GM23338 (cell line): ENCODE data around the gene NPM1. TPM values are rescaled to one million over a fixed set of nuclear protein-coding genes. Genes with fewer than 3 reads are reported as not detected.

Source experiments
- ATAC-seq: fragments of 200-7000 bp; cut with Tn5 transposase; 3 replicates; pipeline ENCODE4 v1.9.1; 2020
- DNase-seq: peaks from one replicate; pipeline ENCODE4 v3.0.0-alpha.2; 2015; ENCODE audit warnings: low spot score
- H2AFZ ChIP-seq: fragments of 200-600 bp; sonication (generic); 2 replicates; pipeline ENCODE4 v1.8.0; 2016; ENCODE audit warnings: antibody characterized with exemption, mild to moderate bottlenecking, moderate library complexity
- H3F3A ChIP-seq: fragments of 200-600 bp; sonication (generic); replicated peaks from 2 replicates; pipeline ENCODE4 v1.8.0; 2017; ENCODE audit warnings: antibody characterized with exemption, mixed run types, low read depth
- H3K27ac ChIP-seq: fragments of 200-600 bp; sonication (generic); 2 replicates; pipeline ENCODE4 v1.6.1; 2016; ENCODE audit warnings: low read depth
- H3K27me3 ChIP-seq: fragments of 200-600 bp; sonication (generic); 2 replicates; pipeline ENCODE4 v1.8.0; 2016; ENCODE audit warnings: mild to moderate bottlenecking, mixed run types, moderate library complexity; ENCODE audit not compliant: insufficient read depth
- H3K36me3 ChIP-seq: fragments of 200-600 bp; sonication (generic); 2 replicates; pipeline ENCODE4 v1.8.0; 2016; ENCODE audit warnings: mild to moderate bottlenecking; ENCODE audit not compliant: insufficient read depth
- H3K4me1 ChIP-seq: fragments of 200-600 bp; sonication (generic); 2 replicates; pipeline ENCODE4 v1.8.0; 2016; ENCODE audit warnings: mild to moderate bottlenecking, moderate library complexity; ENCODE audit not compliant: insufficient read depth
- H3K4me2 ChIP-seq: fragments of 200-600 bp; sonication (generic); 2 replicates; pipeline ENCODE4 v1.7.1; 2017; ENCODE audit warnings: mixed run types
- H3K4me3 ChIP-seq: fragments of 200-600 bp; sonication (generic); 2 replicates; pipeline ENCODE4 v1.6.1; 2016; ENCODE audit warnings: mixed run types
- H3K79me2 ChIP-seq: fragments of 200-600 bp; sonication (generic); replicated peaks from 2 replicates; pipeline ENCODE4 v1.8.0; 2017; ENCODE audit warnings: mild to moderate bottlenecking; ENCODE audit not compliant: insufficient read depth
- H3K9me2 ChIP-seq: fragments of 200-600 bp; sonication (generic); 2 replicates; pipeline ENCODE4 v1.8.0; 2017; ENCODE audit not compliant: insufficient read depth
- H4K20me1 ChIP-seq: fragments of 200-600 bp; sonication (generic); replicated peaks from 2 replicates; pipeline ENCODE4 v1.8.0; 2017; ENCODE audit warnings: mild to moderate bottlenecking; ENCODE audit not compliant: insufficient read depth
- H3K27ac Mint-ChIP-seq: 2 replicates; pipeline ENCODE4 v1.8.0; 2020; ENCODE audit warnings: inconsistent platforms, mild to moderate bottlenecking, moderate library complexity, mixed read lengths
- H3K27me3 Mint-ChIP-seq: 3 replicates; pipeline ENCODE4 v1.8.0; 2022; ENCODE audit warnings: low read depth, mild to moderate bottlenecking, moderate library complexity, mixed read lengths, inconsistent platforms; ENCODE audit not compliant: insufficient read depth, poor library complexity
- H3K36me3 Mint-ChIP-seq: 3 replicates; pipeline ENCODE4 v1.8.0; 2021; ENCODE audit warnings: low read depth, mild to moderate bottlenecking, inconsistent platforms, moderate library complexity, mixed read lengths
- H3K4me1 Mint-ChIP-seq: 3 replicates; pipeline ENCODE4 v1.8.0; 2020; ENCODE audit warnings: mild to moderate bottlenecking, inconsistent platforms, mixed read lengths
- H3K4me3 Mint-ChIP-seq: 3 replicates; pipeline ENCODE4 v1.8.0; 2021; ENCODE audit warnings: moderate library complexity, mild to moderate bottlenecking, inconsistent platforms, mixed read lengths
- H3K9me3 Mint-ChIP-seq: 3 replicates; pipeline ENCODE4 v1.8.0; 2020; ENCODE audit warnings: moderate library complexity, mild to moderate bottlenecking, inconsistent platforms, mixed read lengths
- NANOG ChIP-seq: IDR thresholded peaks from 2 replicates; pipeline ENCODE4 v1.6.1; 2016; ENCODE audit warnings: antibody characterized with exemption, borderline replicate concordance
- POLR2AphosphoS5 ChIP-seq: IDR thresholded peaks from 2 replicates; pipeline ENCODE4 v1.6.1; 2016; ENCODE audit warnings: antibody characterized with exemption, low read depth
- REST ChIP-seq: IDR thresholded peaks from one replicate; pipeline ENCODE4 v1.6.1; 2018; ENCODE audit warnings: antibody characterized with exemption; ENCODE audit not compliant: unreplicated experiment
- ZNF114 ChIP-seq: fragments of 250-450 bp; sonication (Bioruptor Pico); IDR thresholded peaks from 2 replicates; pipeline ENCODE4 v1.5.0; 2020; ENCODE audit warnings: mild to moderate bottlenecking, moderate library complexity
- ZNF331 ChIP-seq: fragments of 250-450 bp; sonication (Bioruptor Pico); IDR thresholded peaks from 2 replicates; pipeline ENCODE4 v1.5.0; 2020; ENCODE audit warnings: low read depth, mild to moderate bottlenecking, moderate library complexity
- polyA plus RNA-seq: library from polyadenylated mRNA; unstranded; fragments of >200 nt; fragmentation: Nextera tagmentation; extraction: Ambion mirVana; gene quantifications from 2 replicates; pipeline ENCODE4 v1.2.1, GENCODE V29; 2016
- total RNA-seq: library from RNA; depleted of rRNA; stranded (reverse); fragments of >200 nt; shearing (Covaris generic); gene quantifications from 2 replicates; pipeline ENCODE4 v1.2.3, GENCODE V29; 2014

The NPM1 gene
- total and polyA plus RNA-seq, 2 experiments from 2014 or later = 3,739 to 5,242 TPM

GRCh38 chr5:171386006-171386671 is 1.5 kb upstream of the NPM1 start (continued):
- TF ChIP-seq REST = no peak

GRCh38 chr5:171386861-171387344 is 746 bp upstream of the NPM1 start:
- H3K36me3 Mint-ChIP-seq = peaks cover 44% of the 10 kb centered on the region

GRCh38 chr5:171387970-171388815 is 544 bp downstream of the NPM1 start:
- Mint-ChIP-seq H3K9me3 (peaks cover 16% of the 10 kb centered on the region), H3K4me3 (peak overlapping the region; percentile 100), H3K4me1 (peaks cover 22% of the 10 kb centered on the region), H3K27me3 (peaks cover 26% of the 10 kb centered on the region), H3K36me3 (peaks cover 57% of the 10 kb centered on the region), H3K27ac (peak overlapping the region; percentile 100)
- Histone ChIP-seq H2AFZ (no peak overlapping the region), H4K20me1 (peaks cover 47% of the 10 kb centered on the region), H3K27ac (peak overlapping the region; percentile 94), H3K9me2 (no peaks in the 10 kb centered on the region), H3K4me3 (peak overlapping the region; percentile 88), H3K4me2 (peak overlapping the region; percentile 92), H3K27me3 (no peaks in the 10 kb centered on the region), H3K36me3 (peaks cover 47% of the 10 kb centered on the region), H3K4me1 (peaks cover 25% of the 10 kb centered on the region), H3F3A (peaks cover 12% of the 10 kb centered on the region; the same call in 1 of the 2 replicates), H3K79me2 (peaks cover 56% of the 10 kb centered on the region)
- DNase-seq (peak; percentile 73), ATAC-seq (peak; percentile 43)
- TF ChIP-seq POLR2AphosphoS5 = peak; percentile 63
- no peak for TF ChIP-seq NANOG

More at GRCh38 chr5:171386861-171387344, 746 bp upstream of the NPM1 start:
- H3K27me3 ChIP-seq = no peaks in the 10 kb centered on the region
- peak overlapping the region; percentile 88 for H3K4me3 ChIP-seq
- peaks cover 26% of the 10 kb centered on the region for H3K27me3 Mint-ChIP-seq
- DNase-seq (peak; percentile 65), ATAC-seq (peak; percentile 9)
- peak overlapping the region; percentile 78; the same call in 1 of the 2 replicates for H2AFZ ChIP-seq
- H3K9me3 Mint-ChIP-seq = peaks cover 16% of the 10 kb centered on the region
- no peaks in the 10 kb centered on the region for H3K9me2 ChIP-seq
- peaks cover 8% of the 10 kb centered on the region; the same call in 1 of the 2 replicates for H3F3A ChIP-seq
- TF ChIP-seq ZNF114 = no peak
- no peak for TF ChIP-seq ZNF331 (CRISPR knock-in tag)
- peaks cover 15% of the 10 kb centered on the region for H3K4me1 ChIP-seq
- H3K4me1 Mint-ChIP-seq = peaks cover 11% of the 10 kb centered on the region
- H3K27ac ChIP-seq = peak overlapping the region; percentile 98
- peaks cover 34% of the 10 kb centered on the region for H3K36me3 ChIP-seq
- peak overlapping the region; percentile 100 for H3K4me3 Mint-ChIP-seq
- peak overlapping the region; percentile 100 for H3K27ac Mint-ChIP-seq
- peaks cover 43% of the 10 kb centered on the region for H3K79me2 ChIP-seq
- H4K20me1 ChIP-seq = peaks cover 34% of the 10 kb centered on the region
- H3K4me2 ChIP-seq = peak overlapping the region; percentile 86
